ENCODE results near the gene ASIC5. TPM values are rescaled to one million over a fixed set of nuclear protein-coding genes. Genes with fewer than 3 reads are reported as not detected.

Gene ASIC5
- total RNA-seq, 4 donors from 2014 or later: not detected

GRCh38 chr4:155881555-155881954, 15.5 kb upstream of the ASIC5 start:
- 60 to 64% methylated on average over 1 of the region's 1 CpG for whole genome bisulfite sequencing, 2 donors
- Histone ChIP-seq H3K36me3 (no peaks in the 10 kb centered on the region), H3K9me3 (peaks cover 0 to 5% (median 0%) of the 10 kb centered on the region in 4 donors), H3K4me1 (no peaks in the 10 kb centered on the region), H3K4me3 (no peak overlapping the region), H3K27ac (no peak overlapping the region), H3K27me3 (no peaks in the 10 kb centered on the region)
- DNase-seq (ENCODE audit: low spot score in 2 of 2): no peak
- TF ChIP-seq POLR2A (IDR thresholded peaks at IDR 0.05) (no peak), CTCF (IDR thresholded peaks at IDR 0.05) (no peak), EP300 (IDR thresholded peaks at IDR 0.05) (no peak)

GRCh38 chr4:155879767-155880166, 13.7 kb upstream of the ASIC5 start:
- Histone ChIP-seq H3K27ac (no peak overlapping the region), H3K4me3 (no peak overlapping the region), H3K36me3 (no peaks in the 10 kb centered on the region), H3K27me3 (no peaks in the 10 kb centered on the region), H3K9me3 (peaks cover 0 to 17% (median 0%) of the 10 kb centered on the region in 4 donors), H3K4me1 (no peaks in the 10 kb centered on the region)
- TF ChIP-seq CTCF (IDR thresholded peaks at IDR 0.05) (no peak), EP300 (IDR thresholded peaks at IDR 0.05) (no peak), POLR2A (IDR thresholded peaks at IDR 0.05) (no peak)
- no peak for DNase-seq (ENCODE audit: low spot score in 2 of 2)

GRCh38 chr4:155878611-155879010, 12.5 kb upstream of the ASIC5 start:
- H3K9me3 ChIP-seq: peaks cover 0 to 17% (median 0%) of the 10 kb centered on the region in 4 donors
- 28 to 32% methylated on average over 2 of the region's 2 CpGs for WGBS, 2 donors
- no peak overlapping the region for H3K27ac ChIP-seq
- no peak overlapping the region for H3K4me3 ChIP-seq
- no peaks in the 10 kb centered on the region for H3K36me3 ChIP-seq
- H3K27me3 ChIP-seq: no peaks in the 10 kb centered on the region
- TF ChIP-seq POLR2A (IDR thresholded peaks at IDR 0.05) (no peak), EP300 (IDR thresholded peaks at IDR 0.05) (no peak), CTCF (IDR thresholded peaks at IDR 0.05) (no peak)
- DNase-seq (ENCODE audit: low spot score in 2 of 2): no peak
- no peaks in the 10 kb centered on the region for H3K4me1 ChIP-seq

GRCh38 chr4:155877971-155878370, 11.9 kb upstream of the ASIC5 start:
- no peak overlapping the region for H3K4me3 ChIP-seq
- H3K27ac ChIP-seq: no peak overlapping the region
- H3K36me3 ChIP-seq: no peaks in the 10 kb centered on the region
- peaks cover 0 to 17% (median 0%) of the 10 kb centered on the region in 4 donors for H3K9me3 ChIP-seq
- no peak for TF ChIP-seq CTCF (IDR thresholded peaks at IDR 0.05)
- 89 to 94% methylated on average over 4 of the region's 4 CpGs for whole genome bisulfite sequencing, 2 donors
- no peaks in the 10 kb centered on the region for H3K4me1 ChIP-seq
- H3K27me3 ChIP-seq: no peaks in the 10 kb centered on the region
- no peak for DNase-seq (ENCODE audit: low spot score in 2 of 2)

GRCh38 chr4:155875878-155876277, 9.8 kb upstream of the ASIC5 start:
- H3K4me3 ChIP-seq: no peak overlapping the region
- H3K27me3 ChIP-seq: no peaks in the 10 kb centered on the region
- H3K27ac ChIP-seq: no peak overlapping the region
- no peaks in the 10 kb centered on the region for H3K4me1 ChIP-seq
- no peaks in the 10 kb centered on the region for H3K36me3 ChIP-seq
- 81 to 94% methylated on average over 1 of the region's 1 CpG for WGBS, 2 donors
- peaks cover 0 to 17% (median 0%) of the 10 kb centered on the region in 4 donors for H3K9me3 ChIP-seq
- DNase-seq (ENCODE audit: low spot score in 2 of 2): no peak
- TF ChIP-seq EP300 (IDR thresholded peaks at IDR 0.05): no peak
- no peak for TF ChIP-seq CTCF (IDR thresholded peaks at IDR 0.05)
- no peak for TF ChIP-seq POLR2A (IDR thresholded peaks at IDR 0.05)

Measured in tibial nerve (tissue), 4 donors.